ENCODE data around the gene TENM3.

TENM3 gene

DNA sequence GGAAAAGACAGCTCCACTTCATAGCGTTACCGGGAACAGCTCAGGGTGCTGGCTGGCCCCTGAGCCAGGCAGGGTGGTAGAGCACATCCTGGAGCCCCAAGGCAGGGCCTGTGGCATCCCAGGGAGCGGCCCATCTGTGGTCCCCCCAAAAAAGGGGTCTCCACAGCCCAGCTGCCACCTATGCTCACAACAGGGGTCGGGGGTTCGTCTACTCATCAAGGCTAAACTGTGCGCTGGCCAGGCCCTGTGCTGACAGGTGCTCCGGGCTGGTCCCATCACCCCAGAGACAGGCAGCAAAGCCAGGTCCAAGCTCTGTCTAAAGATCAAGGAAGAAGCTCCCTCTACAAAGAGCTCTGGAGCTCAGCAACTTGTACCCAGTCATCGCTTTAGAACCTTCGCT is 596.1 kb downstream of the TENM3 start:
- no peak for DNase-seq
- H3K4me1 ChIP-seq, result no peaks in the 10 kb centered on the region
- no peaks in the 10 kb centered on the region for H3K9me3 ChIP-seq
- no peaks in the 10 kb centered on the region for H3K36me3 ChIP-seq
- H3K4me3 ChIP-seq (ENCODE audit: low read depth, low read length), result no peak overlapping the region
- no peak for TF ChIP-seq CTCF (IDR thresholded peaks at IDR 0.05; ENCODE audit: low read depth, low read length)
- no peaks in the 10 kb centered on the region for H3K27me3 ChIP-seq

GRCh38 chr4:182840108-182840507 is 596.9 kb downstream of the TENM3 start:
- TF ChIP-seq CTCF (IDR thresholded peaks at IDR 0.05; ENCODE audit: low read depth, low read length), result no peak
- Histone ChIP-seq H3K9me3 (no peaks in the 10 kb centered on the region), H3K4me1 (no peaks in the 10 kb centered on the region), H3K27me3 (no peaks in the 10 kb centered on the region), H3K36me3 (no peaks in the 10 kb centered on the region), H3K4me3 (ENCODE audit: low read depth, low read length) (no peak overlapping the region)
- no peak for DNase-seq

DNA sequence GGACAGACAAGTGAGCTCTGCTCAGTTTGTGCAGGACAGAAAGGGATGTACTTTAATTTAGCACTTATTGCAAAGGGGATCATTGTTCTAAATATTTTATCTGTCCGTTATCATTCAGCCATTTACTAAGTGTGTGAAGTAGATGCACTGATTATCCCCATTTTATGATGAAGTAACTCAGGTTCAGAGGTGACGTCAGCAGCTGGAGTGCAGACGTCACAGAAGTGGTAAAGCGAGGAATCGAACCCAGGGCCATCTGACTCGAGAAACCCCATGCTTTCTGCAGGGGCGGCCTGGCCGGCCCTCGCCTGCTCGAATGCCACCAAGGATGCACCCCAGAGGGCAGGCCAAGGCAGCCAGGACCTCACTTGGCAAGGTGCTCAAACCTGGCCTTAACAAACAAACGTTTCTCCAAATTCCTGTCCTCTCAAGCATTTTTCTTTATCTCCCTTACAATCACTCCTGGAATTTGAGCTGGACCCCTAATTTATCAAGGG is 599.0 kb downstream of the TENM3 start:
- Histone ChIP-seq H3K36me3 (no peaks in the 10 kb centered on the region), H3K9me3 (no peaks in the 10 kb centered on the region), H3K4me3 (ENCODE audit: low read depth, low read length) (no peak overlapping the region), H3K4me1 (no peaks in the 10 kb centered on the region), H3K27me3 (no peaks in the 10 kb centered on the region)
- no peak for TF ChIP-seq CTCF (IDR thresholded peaks at IDR 0.05; ENCODE audit: low read depth, low read length)
- DNase-seq, result no peak

- TF ChIP-seq CTCF (IDR thresholded peaks at IDR 0.05; ENCODE audit: low read depth, low read length), result no peak
Observed at GRCh38 chr4:182842759-182843390, 599.7 kb downstream of the TENM3 start.

GRCh38 chr4:182843808-182844325 is 600.7 kb downstream of the TENM3 start:
- DNase-seq, result no peak

More at GRCh38 chr4:182842759-182843390, 599.7 kb downstream of the TENM3 start:
- Histone ChIP-seq H3K9me3 (no peaks in the 10 kb centered on the region), H3K4me3 (ENCODE audit: low read depth, low read length) (no peak overlapping the region), H3K4me1 (no peaks in the 10 kb centered on the region), H3K27me3 (no peaks in the 10 kb centered on the region), H3K36me3 (no peaks in the 10 kb centered on the region)
- no peak for DNase-seq

More at GRCh38 chr4:182843808-182844325, 600.7 kb downstream of the TENM3 start:
- Histone ChIP-seq H3K4me1 (no peaks in the 10 kb centered on the region), H3K4me3 (ENCODE audit: low read depth, low read length) (no peak overlapping the region), H3K9me3 (no peaks in the 10 kb centered on the region), H3K27me3 (no peaks in the 10 kb centered on the region), H3K36me3 (no peaks in the 10 kb centered on the region)
- no peak for TF ChIP-seq CTCF (IDR thresholded peaks at IDR 0.05; ENCODE audit: low read depth, low read length)

Measured in BE2C (cell line).